Astrocyte of the spinal cord (primary cell): ENCODE data around the gene LRR1.
"Not testable (repeated sequence)": the region's sequence is repeated elsewhere in the genome, so short reads cannot be mapped to it uniquely, and the experiment has no call there.

Experiments
- DNase-seq: peaks from one replicate; pipeline ENCODE4 v3.0.0; 2011; ENCODE audit warnings: low read depth, low spot score
- H3K4me3 ChIP-seq: 2 replicates; pipeline ENCODE4 v1.5.1; 2011; ENCODE audit warnings: low read depth, mild to moderate bottlenecking, low read length, moderate library complexity
- in situ Hi-C: cut with HindIII; loops from 2 replicates; pipeline ENCODE4 v1.10.0; 2017; ENCODE audit warnings: low sequenced_read_pairs
- TF ChIP-seq, protein P1 (sequence below): IDR thresholded peaks from 2 replicates; pipeline ENCODE4 v1.5.1; 2012; ENCODE audit warnings: low read depth, mild to moderate bottlenecking, low read length, inconsistent platforms

The LRR1 gene

DNA sequence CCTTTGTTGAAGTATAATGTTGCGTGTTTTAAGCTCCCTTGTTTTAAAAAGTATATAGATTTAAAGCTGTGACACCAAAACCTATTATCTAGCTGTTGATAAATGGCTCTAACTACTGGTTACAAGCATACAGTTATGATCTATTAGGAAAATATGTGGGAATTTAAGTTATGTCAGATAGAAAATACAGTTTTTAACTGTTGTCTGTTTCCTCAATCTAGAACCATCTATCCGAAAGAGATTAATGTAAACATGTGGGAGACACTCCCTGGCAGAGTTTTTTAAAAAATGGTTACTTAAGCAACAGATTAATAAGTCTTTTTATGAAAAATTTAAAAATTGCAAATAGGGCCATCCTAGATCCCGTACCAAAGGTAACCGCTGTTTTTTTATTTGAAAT is 13.5 kb downstream of the LRR1 start:
- TF ChIP-seq, protein P1, sequence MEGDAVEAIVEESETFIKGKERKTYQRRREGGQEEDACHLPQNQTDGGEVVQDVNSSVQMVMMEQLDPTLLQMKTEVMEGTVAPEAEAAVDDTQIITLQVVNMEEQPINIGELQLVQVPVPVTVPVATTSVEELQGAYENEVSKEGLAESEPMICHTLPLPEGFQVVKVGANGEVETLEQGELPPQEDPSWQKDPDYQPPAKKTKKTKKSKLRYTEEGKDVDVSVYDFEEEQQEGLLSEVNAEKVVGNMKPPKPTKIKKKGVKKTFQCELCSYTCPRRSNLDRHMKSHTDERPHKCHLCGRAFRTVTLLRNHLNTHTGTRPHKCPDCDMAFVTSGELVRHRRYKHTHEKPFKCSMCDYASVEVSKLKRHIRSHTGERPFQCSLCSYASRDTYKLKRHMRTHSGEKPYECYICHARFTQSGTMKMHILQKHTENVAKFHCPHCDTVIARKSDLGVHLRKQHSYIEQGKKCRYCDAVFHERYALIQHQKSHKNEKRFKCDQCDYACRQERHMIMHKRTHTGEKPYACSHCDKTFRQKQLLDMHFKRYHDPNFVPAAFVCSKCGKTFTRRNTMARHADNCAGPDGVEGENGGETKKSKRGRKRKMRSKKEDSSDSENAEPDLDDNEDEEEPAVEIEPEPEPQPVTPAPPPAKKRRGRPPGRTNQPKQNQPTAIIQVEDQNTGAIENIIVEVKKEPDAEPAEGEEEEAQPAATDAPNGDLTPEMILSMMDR: no peak
- no peak for DNase-seq
- H3K4me3 ChIP-seq: no peak overlapping the region
- in situ Hi-C loops: no loop called here

DNA sequence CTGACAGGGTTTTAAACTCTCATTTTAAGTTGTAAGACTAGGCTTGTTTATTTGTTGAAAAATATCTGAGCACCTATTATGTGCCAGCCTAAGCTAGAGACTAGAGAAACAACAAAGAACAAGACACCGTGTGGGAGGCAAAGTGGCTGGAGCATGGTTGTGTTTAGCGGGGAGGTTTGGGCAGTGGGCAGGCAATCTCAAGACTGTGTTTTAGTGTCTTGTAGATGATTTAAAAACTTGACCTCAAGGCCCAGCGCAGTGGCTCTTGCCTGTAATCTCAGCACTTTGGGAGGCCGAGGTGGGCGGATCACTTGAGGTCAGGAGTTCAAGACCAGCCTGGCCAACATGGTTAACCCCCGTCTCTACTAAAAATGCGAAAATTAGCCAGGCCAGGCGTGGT is 13.9 kb downstream of the LRR1 start:
- no peak for DNase-seq
- in situ Hi-C loops: no loop called here
- TF ChIP-seq, protein P1: no peak
- no peak overlapping the region for H3K4me3 ChIP-seq

DNA sequence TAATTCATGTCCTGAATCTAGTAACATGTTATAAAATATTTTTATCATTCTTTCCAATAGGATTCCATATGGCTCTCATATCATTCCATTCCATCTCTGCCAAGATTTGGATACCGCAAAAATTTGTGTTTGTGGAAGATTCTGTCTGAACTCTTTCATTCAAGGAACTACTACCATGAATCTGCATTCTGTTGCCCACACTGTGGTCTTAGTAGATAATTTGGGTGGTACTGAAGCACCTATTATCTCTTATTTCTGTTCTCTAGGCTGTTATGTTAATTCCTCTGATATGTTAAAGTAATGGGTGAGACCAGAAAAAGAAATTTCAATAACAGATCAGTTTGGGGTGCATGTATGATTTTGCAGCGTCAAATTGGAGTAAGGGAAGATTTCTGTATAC is 15.5 kb downstream of the LRR1 start:
- DNase-seq: no peak
- H3K4me3 ChIP-seq: no peak overlapping the region
- in situ Hi-C loops: no loop called here
- TF ChIP-seq, protein P1: no peak

DNA sequence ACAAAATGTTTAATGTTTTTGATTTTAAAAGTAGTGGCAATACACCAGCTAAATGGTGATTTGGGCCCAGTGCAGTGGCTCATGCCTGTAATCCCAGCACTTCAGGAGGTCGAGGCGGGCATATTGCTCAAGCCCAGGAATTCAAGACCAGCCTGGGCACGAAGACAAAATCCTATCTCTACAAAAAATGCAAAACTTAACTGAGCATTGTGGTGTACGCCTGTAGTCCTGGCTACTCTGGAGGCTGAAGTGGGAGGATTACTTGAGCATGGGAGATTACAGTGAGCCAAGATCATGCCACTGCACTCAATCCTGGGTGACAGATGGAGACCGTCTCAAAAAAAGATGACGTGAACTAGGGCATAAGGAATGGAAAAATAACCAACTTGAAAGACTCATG is 17.0 kb downstream of the LRR1 start:
- TF ChIP-seq, protein P1: no peak
- no peak for DNase-seq
- in situ Hi-C loops: no loop called here
- no peak overlapping the region for H3K4me3 ChIP-seq

DNA sequence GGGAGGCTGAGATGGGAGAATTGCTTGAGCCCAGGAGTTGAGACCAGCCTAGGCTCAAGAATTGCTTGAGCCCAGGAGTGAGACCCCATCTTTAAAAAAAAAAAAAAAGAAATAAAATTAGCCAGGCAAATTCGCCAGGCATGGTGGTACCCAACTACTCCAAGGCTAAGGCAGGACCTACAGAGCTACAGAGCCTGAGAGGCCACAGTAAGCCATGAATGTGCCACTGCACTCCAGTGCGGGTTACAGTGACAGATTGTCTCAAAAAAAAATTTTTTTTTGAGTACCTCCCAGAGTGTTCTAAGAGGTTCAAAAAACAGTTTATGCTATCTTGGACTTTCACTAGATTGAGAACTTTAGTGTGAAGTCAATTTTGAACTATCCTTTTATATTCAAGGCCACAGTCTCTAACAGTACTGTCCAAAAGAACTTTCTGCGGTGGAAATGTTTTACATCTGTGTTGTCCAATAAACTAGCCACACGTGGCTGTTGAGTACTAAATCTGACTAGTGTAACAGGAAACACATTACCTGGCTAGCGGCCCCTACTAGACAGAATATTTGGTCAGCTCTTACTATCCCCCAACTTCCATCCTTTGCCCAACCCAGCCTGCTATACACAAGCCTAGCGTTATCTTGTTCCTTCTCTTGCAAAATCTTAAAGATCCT is 19.2 kb downstream of the LRR1 start:
- H3K4me3 ChIP-seq: no peak overlapping the region
- in situ Hi-C loops: no loop called here
- TF ChIP-seq, protein P1: no peak
- DNase-seq: no peak

DNA sequence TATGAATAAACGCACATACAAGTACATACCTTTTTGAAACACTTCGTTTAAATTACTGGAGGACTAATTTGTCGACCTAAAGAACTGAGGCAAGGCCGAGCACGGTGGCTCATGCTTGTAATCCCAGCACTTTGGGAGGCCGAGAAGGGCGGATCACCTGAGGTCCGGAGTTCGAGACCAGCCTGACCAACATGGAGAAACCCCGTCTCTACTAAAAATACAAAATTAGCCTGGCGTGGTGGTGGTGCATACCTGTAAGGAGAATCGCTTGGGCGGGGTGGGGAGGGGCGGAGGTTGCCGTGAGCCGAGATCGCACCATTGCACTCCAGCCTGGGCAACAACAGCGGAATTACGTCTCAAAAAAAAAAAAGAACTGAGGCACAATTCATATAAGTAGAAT is 20.5 kb downstream of the LRR1 start:
- in situ Hi-C loops, DNase-seq: not testable (repeated sequence)
- H3K4me3 ChIP-seq: peak overlapping the region; percentile 93

DNA sequence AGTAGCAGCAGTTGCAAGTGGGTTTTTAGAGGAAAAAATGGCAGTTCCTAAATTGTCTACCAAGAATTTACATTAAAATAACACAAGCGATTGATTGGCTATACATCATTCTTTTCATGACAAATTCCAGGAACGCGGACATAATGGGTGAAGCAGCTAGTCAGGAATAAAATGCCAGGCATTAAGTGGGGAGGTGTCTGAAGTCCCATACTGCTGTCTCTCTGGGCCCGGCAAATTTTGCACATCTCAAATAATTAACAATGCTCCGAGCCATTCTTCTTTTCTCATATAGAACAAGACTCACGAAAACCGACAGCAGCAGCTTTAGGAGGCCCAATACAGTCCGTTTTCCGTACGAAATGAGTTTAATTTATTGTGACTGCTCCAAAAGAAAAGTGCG is 21.0 kb downstream of the LRR1 start:
- no peak for DNase-seq
- H3K4me3 ChIP-seq: peak overlapping the region; percentile 93
- in situ Hi-C loops: no loop called here
- TF ChIP-seq, protein P1: no peak
